Endothelial cell of umbilical vein (primary cell): ENCODE measurements around the gene MCM3. TPM values are rescaled to one million over a fixed set of nuclear protein-coding genes. Genes with fewer than 3 reads are reported as not detected.

Experiments
- BruUV-seq: library from RNA; stranded (reverse); fragments of 400-500 nt; replicated peaks from 2 replicates; lab custom pipeline; 2021; lab: Mats Ljungman, UMichigan
- CTCF ChIA-PET: fragments of 300-600, 350-600 bp; sonication (Branson Sonifier 250); formaldehyde crosslinking; loops from one replicate; lab custom pipeline; 2021; ENCODE audit warnings: antibody characterized with exemption, inconsistent platforms; lab: Charles Lee
- POLR2A ChIA-PET: fragments of 300-600, 350-600 bp; sonication (Branson Sonifier 250); formaldehyde crosslinking; loops from one replicate; lab custom pipeline; 2021; ENCODE audit warnings: antibody characterized with exemption, inconsistent platforms; lab: Charles Lee
- DNase-seq: peaks from one replicate; pipeline ENCODE4 v3.0.0-alpha.2; 2011; ENCODE audit warnings: low read depth, low spot score
- FAIRE-seq: peaks from 2 replicates; lab custom pipeline; 2011; peaks lifted over from hg19 to GRCh38; lab: Jason Lieb, UNC
- H2AFZ ChIP-seq: 2 replicates; pipeline ENCODE4 v1.6.0; 2012; ENCODE audit warnings: low read depth, low read length, control low read depth, inconsistent platforms
- H3K27ac ChIP-seq: 2 replicates; pipeline ENCODE4 v1.5.1; 2011; ENCODE audit warnings: low read depth, mild to moderate bottlenecking, control low read depth, low read length, moderate library complexity; ENCODE audit not compliant: insufficient read depth
- H3K27me3 ChIP-seq, 2 experiments: 2 replicates each; pipeline versions ENCODE4 v1.6.0 to v1.6.1; 2011; ENCODE audit warnings: low read length in 2 of 2, mixed read lengths in 1 of 2; ENCODE audit not compliant: control insufficient read depth in 2 of 2, insufficient read depth in 2 of 2
- H3K36me3 ChIP-seq, 2 experiments: 2 replicates in 1 of 2; 3 replicates in 1 of 2; pipeline ENCODE4 v1.5.1; 2011; ENCODE audit warnings: low read length in 2 of 2, mild to moderate bottlenecking in 1 of 2, moderate library complexity in 1 of 2; ENCODE audit not compliant: control insufficient read depth in 2 of 2, insufficient read depth in 2 of 2; ENCODE audit errors: extremely low read depth in 1 of 2
- H3K4me1 ChIP-seq: 3 replicates; pipeline ENCODE4 v1.5.1; 2011; ENCODE audit warnings: mild to moderate bottlenecking, low read length; ENCODE audit not compliant: control insufficient read depth, insufficient read depth; ENCODE audit errors: extremely low read depth
- H3K4me2 ChIP-seq: 2 replicates; pipeline ENCODE4 v1.6.1; 2011; ENCODE audit warnings: low read length, control low read depth, mixed read lengths; ENCODE audit not compliant: insufficient read depth
- H3K4me3 ChIP-seq, 3 experiments: fragments of 200-600 bp in 1 of 3; sonication (generic), shearing (Covaris generic) in 1 of 3; replicated peaks in 1 of 3; 2 replicates each; pipeline ENCODE4 v1.5.1; 2011 to 2016; ENCODE audit warnings: control low read depth in 3 of 3, low read length in 3 of 3, mild to moderate bottlenecking in 2 of 3, inconsistent platforms in 1 of 3, low read depth in 1 of 3, moderate library complexity in 1 of 3; ENCODE audit not compliant: insufficient read depth in 1 of 3
- H3K79me2 ChIP-seq: 2 replicates; pipeline ENCODE4 v1.6.0; 2012; ENCODE audit warnings: low read length, inconsistent platforms; ENCODE audit not compliant: control insufficient read depth, insufficient read depth
- H3K9ac ChIP-seq: replicated peaks from 2 replicates; pipeline ENCODE3; 2011; ENCODE audit warnings: low read length, control low read depth; ENCODE audit not compliant: insufficient read depth; ENCODE audit errors: extremely low read depth
- H3K9me1 ChIP-seq: replicated peaks from 3 replicates; pipeline ENCODE4 v1.6.0; 2011; ENCODE audit warnings: mild to moderate bottlenecking, low read length; ENCODE audit not compliant: control insufficient read depth, insufficient read depth; ENCODE audit errors: extremely low read depth
- H3K9me3 ChIP-seq: replicated peaks from 2 replicates; pipeline ENCODE4 v1.5.1; 2012; ENCODE audit warnings: low read length, inconsistent platforms; ENCODE audit not compliant: control insufficient read depth, insufficient read depth
- H4K20me1 ChIP-seq: replicated peaks from 2 replicates; pipeline ENCODE3; 2011; ENCODE audit warnings: mild to moderate bottlenecking, low read length; ENCODE audit not compliant: control insufficient read depth, insufficient read depth; ENCODE audit errors: extremely low read depth
- EZH2 ChIP-seq: IDR thresholded peaks from 2 replicates; pipeline ENCODE4 v1.6.1; 2012; ENCODE audit warnings: borderline replicate concordance, low read depth, mild to moderate bottlenecking, moderate library complexity, low read length, inconsistent platforms; ENCODE audit not compliant: severe bottlenecking
- FOS ChIP-seq: IDR thresholded peaks from 2 replicates; pipeline ENCODE4 v1.6.1; 2011; ENCODE audit warnings: mild to moderate bottlenecking, low read length, moderate library complexity, borderline replicate concordance; ENCODE audit not compliant: insufficient read depth
- GATA2 ChIP-seq: IDR thresholded peaks from 2 replicates; pipeline ENCODE4 v1.7.0; 2011; ENCODE audit warnings: low read depth, mild to moderate bottlenecking, moderate library complexity, mixed read lengths, low read length; ENCODE audit not compliant: insufficient read length, insufficient read depth
- JUN ChIP-seq: IDR thresholded peaks from 2 replicates; pipeline ENCODE4 v1.6.1; 2011; ENCODE audit warnings: borderline replicate concordance, low read depth; ENCODE audit not compliant: insufficient read length, insufficient read depth
- MYC ChIP-seq: IDR thresholded peaks from one replicate; pipeline ENCODE4 v1.6.1; 2011; ENCODE audit warnings: mild to moderate bottlenecking, low read depth, low read length
- POLR2A ChIP-seq: IDR thresholded peaks from 2 replicates; pipeline ENCODE4 v1.6.1; 2012; ENCODE audit warnings: low read depth, mild to moderate bottlenecking, control low read depth, low read length
- POLR2AphosphoS5 ChIP-seq: IDR thresholded peaks from 2 replicates; pipeline ENCODE4 v1.6.1; 2012; ENCODE audit warnings: low read depth, mild to moderate bottlenecking, control low read depth, low read length, moderate library complexity; ENCODE audit not compliant: insufficient read depth
- dilution Hi-C: fragments of 300-500 bp; cut with MboI; formaldehyde crosslinking; loops from one replicate; pipeline ENCODE4 v1.15.0; 2019; ENCODE audit warnings: low sequenced_read_pairs; ENCODE audit not compliant: extremely low pct_ligation_motif_present
- intact Hi-C: fragments of 100-400 bp; cut with micrococcal nuclease; formaldehyde crosslinking; loops from one replicate; pipeline ENCODE4 v1.10.0; 2022
- polyA plus RNA-seq, 4 experiments: library from polyadenylated mRNA; depleted of rRNA in 3 of 4; stranded (reverse) in 3 of 4; unstranded in 1 of 4; fragments of >200 nt; gene quantifications; 2 replicates each; pipeline versions ENCODE4 v1.2.1 to v1.2.3, GENCODE V29; 2011 to 2012; ENCODE audit warnings: missing spikeins in 1 of 4
- total RNA-seq: library from RNA; stranded (reverse); gene quantifications from 2 replicates; pipeline ENCODE4 v1.2.3, GENCODE V29; 2021
- TF ChIP-seq, protein P1 (sequence below), 2 donors: IDR thresholded peaks; 1 replicate in 1 of 2; 2 replicates in 1 of 2; pipeline ENCODE4 v1.5.1; 2011; ENCODE audit warnings: low read length in 2 of 2, mild to moderate bottlenecking in 2 of 2, moderate library complexity in 2 of 2, control low read depth in 1 of 2, inconsistent platforms in 1 of 2, low read depth in 1 of 2; ENCODE audit not compliant: insufficient read depth in 1 of 2; ENCODE audit errors: extremely low read depth in 1 of 2
- TF ChIP-seq, protein P2 (sequence below): IDR thresholded peaks from 2 replicates; pipeline ENCODE4 v1.6.1; 2011; ENCODE audit not compliant: insufficient read depth, insufficient read length

MCM3 gene
- total and polyA plus RNA-seq, 2 donors (not counting 3 experiments of a cell fraction or from before 2014, with no cell fraction given) = 57.2 to 81.6 TPM

DNA sequence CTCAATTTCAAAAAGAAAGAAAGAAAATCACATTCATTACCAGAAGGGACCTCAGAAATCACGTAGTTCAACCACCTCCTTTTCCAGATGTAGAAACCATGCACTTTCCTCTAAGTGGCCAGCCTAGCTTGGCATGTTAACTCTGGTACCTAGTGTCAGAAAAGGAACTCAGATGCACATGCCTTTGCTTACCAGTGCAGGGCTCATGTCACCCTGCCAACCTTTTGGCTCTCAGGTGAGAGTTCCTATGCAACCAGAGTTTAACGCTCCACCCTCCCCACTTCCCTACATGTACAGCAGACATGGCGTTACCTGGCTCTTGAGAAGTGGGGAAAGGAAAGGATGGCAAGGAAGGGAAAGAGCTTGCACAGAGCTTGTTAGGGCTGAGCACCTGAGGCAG lies 23.9 kb downstream of the MCM3 start:
- FAIRE-seq (no peak), DNase-seq (no peak)
- H3K27ac ChIP-seq = no peak overlapping the region
- no peaks in the 10 kb centered on the region for H3K9me1 ChIP-seq
- H3K4me1 ChIP-seq = no peaks in the 10 kb centered on the region
- intact Hi-C loops = no loop called here
- no peaks in the 10 kb centered on the region for H3K9me3 ChIP-seq
- TF ChIP-seq JUN (no peak), GATA2 (no peak), POLR2AphosphoS5 (no peak), EZH2 (no peak), MYC (no peak)
- TF ChIP-seq, protein P1, sequence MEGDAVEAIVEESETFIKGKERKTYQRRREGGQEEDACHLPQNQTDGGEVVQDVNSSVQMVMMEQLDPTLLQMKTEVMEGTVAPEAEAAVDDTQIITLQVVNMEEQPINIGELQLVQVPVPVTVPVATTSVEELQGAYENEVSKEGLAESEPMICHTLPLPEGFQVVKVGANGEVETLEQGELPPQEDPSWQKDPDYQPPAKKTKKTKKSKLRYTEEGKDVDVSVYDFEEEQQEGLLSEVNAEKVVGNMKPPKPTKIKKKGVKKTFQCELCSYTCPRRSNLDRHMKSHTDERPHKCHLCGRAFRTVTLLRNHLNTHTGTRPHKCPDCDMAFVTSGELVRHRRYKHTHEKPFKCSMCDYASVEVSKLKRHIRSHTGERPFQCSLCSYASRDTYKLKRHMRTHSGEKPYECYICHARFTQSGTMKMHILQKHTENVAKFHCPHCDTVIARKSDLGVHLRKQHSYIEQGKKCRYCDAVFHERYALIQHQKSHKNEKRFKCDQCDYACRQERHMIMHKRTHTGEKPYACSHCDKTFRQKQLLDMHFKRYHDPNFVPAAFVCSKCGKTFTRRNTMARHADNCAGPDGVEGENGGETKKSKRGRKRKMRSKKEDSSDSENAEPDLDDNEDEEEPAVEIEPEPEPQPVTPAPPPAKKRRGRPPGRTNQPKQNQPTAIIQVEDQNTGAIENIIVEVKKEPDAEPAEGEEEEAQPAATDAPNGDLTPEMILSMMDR (IDR thresholded peaks at IDR 0.05; ENCODE audit: extremely low read depth in 1 of 2, insufficient read depth in 1 of 2, low read depth in 1 of 2, low read length in 2 of 2) = no peak
- H3K4me3 ChIP-seq = no peak overlapping the region
- H3K9ac ChIP-seq = no peak overlapping the region
- no peaks in the 10 kb centered on the region for H3K79me2 ChIP-seq
- ChIA-PET POLR2A (no interaction called here), CTCF (interaction anchor here (0.9 to 4.7 kb wide), 3 partner anchors 8 to 436 kb away, joined by 3 to 47 read pairs (median 3); no protein-coding TSS in a partner anchor)
- BruUV-seq = no TSS peak
- no peak overlapping the region for H3K4me2 ChIP-seq
- H4K20me1 ChIP-seq = no peaks in the 10 kb centered on the region
- dilution Hi-C loops = loop anchor here (10.0 kb wide), 1 partner anchor 404 kb away; no protein-coding TSS in a partner anchor
- H3K27me3 ChIP-seq = no peaks in the 10 kb centered on the region
- H3K36me3 ChIP-seq = peaks cover 3 to 14% of the 10 kb centered on the region in 2 experiments
- no peak overlapping the region for H2AFZ ChIP-seq

DNA sequence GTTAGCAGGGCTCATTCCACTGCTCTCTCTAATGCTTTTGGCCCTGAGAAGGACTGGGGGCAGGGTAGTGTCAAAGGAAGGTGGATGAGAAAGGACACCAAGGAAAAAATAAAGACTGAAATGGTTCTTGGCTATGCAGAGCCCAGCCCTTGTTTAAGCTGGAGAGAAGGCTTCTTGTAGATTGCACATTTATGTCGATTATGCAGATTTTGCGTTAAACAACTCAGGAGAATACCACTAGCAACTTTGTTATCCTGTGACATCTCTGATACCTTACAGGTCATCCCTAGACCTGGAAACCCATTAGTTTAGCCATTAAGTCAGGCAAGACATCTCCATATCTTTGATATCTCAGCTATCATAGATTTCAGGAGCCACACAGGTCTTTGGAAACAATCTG lies 29.1 kb downstream of the MCM3 start:
- Histone ChIP-seq H2AFZ (no peak overlapping the region), H3K9me1 (no peaks in the 10 kb centered on the region), H3K4me3 (no peak overlapping the region), H3K9ac (no peak overlapping the region), H4K20me1 (no peaks in the 10 kb centered on the region), H3K4me1 (no peaks in the 10 kb centered on the region), H3K36me3 (no peaks in the 10 kb centered on the region), H3K27ac (no peak overlapping the region), H3K4me2 (no peak overlapping the region), H3K9me3 (no peaks in the 10 kb centered on the region), H3K27me3 (peaks cover 3 to 9% of the 10 kb centered on the region in 2 experiments), H3K79me2 (no peaks in the 10 kb centered on the region)
- DNase-seq (no peak), FAIRE-seq (no peak)
- ChIA-PET POLR2A (no interaction called here), CTCF (interaction anchor here (0.7 kb wide), 1 partner anchor 144 kb away, joined by 3 read pairs; no protein-coding TSS in a partner anchor)
- dilution Hi-C loops = no loop called here
- TF ChIP-seq POLR2A (no peak), MYC (no peak), JUN (no peak), FOS (no peak), EZH2 (no peak), GATA2 (no peak), POLR2AphosphoS5 (no peak)
- TF ChIP-seq, protein P1 (IDR thresholded peaks at IDR 0.05; ENCODE audit: extremely low read depth in 1 of 2, insufficient read depth in 1 of 2, low read depth in 1 of 2, low read length in 2 of 2) = no peak
- TF ChIP-seq, protein P2, sequence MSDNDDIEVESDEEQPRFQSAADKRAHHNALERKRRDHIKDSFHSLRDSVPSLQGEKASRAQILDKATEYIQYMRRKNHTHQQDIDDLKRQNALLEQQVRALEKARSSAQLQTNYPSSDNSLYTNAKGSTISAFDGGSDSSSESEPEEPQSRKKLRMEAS = no peak
- intact Hi-C loops = no loop called here
- BruUV-seq = no TSS peak
